ENCODE data around the gene AFP. TPM values are rescaled to one million over a fixed set of nuclear protein-coding genes. Genes with fewer than 3 reads are reported as not detected.
A peak's percentile ranks its signal among the peaks of the same experiment; 100 is the strongest.

Gene AFP
- total RNA-seq, 1 experiment from 2014 or later, result 4.9 TPM

DNA sequence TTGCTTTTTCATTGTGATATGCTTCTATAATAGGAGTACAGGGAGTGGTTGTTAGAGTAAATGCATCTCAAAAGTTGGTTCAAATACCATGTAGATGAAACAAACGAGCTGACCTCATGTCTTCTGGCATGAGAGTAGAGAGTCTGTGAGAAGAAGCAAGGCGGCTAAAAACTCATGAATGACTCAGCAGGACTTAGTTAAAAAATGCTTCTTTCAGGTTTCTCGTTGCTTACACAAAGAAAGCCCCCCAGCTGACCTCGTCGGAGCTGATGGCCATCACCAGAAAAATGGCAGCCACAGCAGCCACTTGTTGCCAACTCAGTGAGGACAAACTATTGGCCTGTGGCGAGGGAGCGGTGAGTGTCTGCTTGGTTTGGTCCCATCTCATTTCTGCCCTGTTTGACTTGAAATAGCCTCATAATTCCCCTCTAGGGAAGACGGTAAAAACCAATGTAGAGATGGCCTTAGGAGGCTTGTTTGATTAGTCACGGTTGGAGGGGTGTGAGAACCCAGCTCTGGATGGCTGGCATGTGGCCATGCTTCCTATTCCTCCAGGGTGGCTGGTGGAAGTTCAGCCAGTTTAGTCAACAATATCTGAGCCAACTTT is 14.5 kb downstream of the AFP start:
- H3K79me2 ChIP-seq (ENCODE audit: insufficient read depth, low read length), result no peaks in the 10 kb centered on the region
- H3K4me2 ChIP-seq (ENCODE audit: insufficient read depth, insufficient read length, low read length), result no peak overlapping the region
- H2AFZ ChIP-seq (ENCODE audit: low read length), result peak overlapping the region; percentile 18
- no peaks in the 10 kb centered on the region for H3K27me3 Mint-ChIP-seq (ENCODE audit: low read depth)
- H3K14ac ChIP-seq (ENCODE audit: insufficient read depth, low read length), result peak overlapping the region; percentile 77; the same call in 1 of the 2 replicates
- no peak overlapping the region for H3K27ac ChIP-seq (ENCODE audit: insufficient read length, low read depth, low read length)
- H3K9me3 ChIP-seq (ENCODE audit: control insufficient read depth, low read depth, low read length), result no peaks in the 10 kb centered on the region
- TF ChIP-seq, protein P1, sequence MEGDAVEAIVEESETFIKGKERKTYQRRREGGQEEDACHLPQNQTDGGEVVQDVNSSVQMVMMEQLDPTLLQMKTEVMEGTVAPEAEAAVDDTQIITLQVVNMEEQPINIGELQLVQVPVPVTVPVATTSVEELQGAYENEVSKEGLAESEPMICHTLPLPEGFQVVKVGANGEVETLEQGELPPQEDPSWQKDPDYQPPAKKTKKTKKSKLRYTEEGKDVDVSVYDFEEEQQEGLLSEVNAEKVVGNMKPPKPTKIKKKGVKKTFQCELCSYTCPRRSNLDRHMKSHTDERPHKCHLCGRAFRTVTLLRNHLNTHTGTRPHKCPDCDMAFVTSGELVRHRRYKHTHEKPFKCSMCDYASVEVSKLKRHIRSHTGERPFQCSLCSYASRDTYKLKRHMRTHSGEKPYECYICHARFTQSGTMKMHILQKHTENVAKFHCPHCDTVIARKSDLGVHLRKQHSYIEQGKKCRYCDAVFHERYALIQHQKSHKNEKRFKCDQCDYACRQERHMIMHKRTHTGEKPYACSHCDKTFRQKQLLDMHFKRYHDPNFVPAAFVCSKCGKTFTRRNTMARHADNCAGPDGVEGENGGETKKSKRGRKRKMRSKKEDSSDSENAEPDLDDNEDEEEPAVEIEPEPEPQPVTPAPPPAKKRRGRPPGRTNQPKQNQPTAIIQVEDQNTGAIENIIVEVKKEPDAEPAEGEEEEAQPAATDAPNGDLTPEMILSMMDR (conservative IDR thresholded peaks at IDR 0.05), result no peak
- H3K27ac Mint-ChIP-seq, result peak overlapping the region; percentile 76 to 96 (median 77)
- H3K9ac ChIP-seq (ENCODE audit: extremely low read depth, insufficient read length, low read length), result no peak overlapping the region
- no peak overlapping the region for H2BK5ac ChIP-seq (ENCODE audit: insufficient read length, low read length)
- no peak overlapping the region for H3K4ac ChIP-seq (ENCODE audit: low read depth, low read length)
- no peak overlapping the region for H2BK20ac ChIP-seq (ENCODE audit: low read depth, low read length, poor library complexity, severe bottlenecking)
- peak overlapping the region; percentile 74 for H3K56ac ChIP-seq (ENCODE audit: insufficient read length, low read depth, low read length)
- no CpG with 5 or more reads among the region's 9 CpGs for WGBS (ENCODE audit: extremely low coverage, insufficient read length, low lambda C conversion rate)
- no peaks in the 10 kb centered on the region for H3K27me3 ChIP-seq (ENCODE audit: insufficient read depth, low read length)
- peaks cover 3% of the 10 kb centered on the region for H3K23me2 ChIP-seq (ENCODE audit: insufficient read length, low read depth, low read length, poor library complexity, severe bottlenecking)
- no peak overlapping the region for H2BK12ac ChIP-seq (ENCODE audit: insufficient read length, low read depth, low read length)
- H3K23ac ChIP-seq (ENCODE audit: insufficient read length, low read depth, low read length), result no peak overlapping the region
- no peaks in the 10 kb centered on the region for H3K79me1 ChIP-seq (ENCODE audit: insufficient read depth, low read depth, low read length, poor library complexity, severe bottlenecking)
- no peaks in the 10 kb centered on the region for H3K36me3 Mint-ChIP-seq (ENCODE audit: insufficient read depth in 1 of 3, low read depth in 3 of 3)
- peaks cover 15% of the 10 kb centered on the region; the same call in 1 of the 2 replicates for H3K4me1 ChIP-seq (ENCODE audit: insufficient read depth, low read length)
- H4K20me1 ChIP-seq (ENCODE audit: control insufficient read depth, insufficient read depth, insufficient read length), result no peaks in the 10 kb centered on the region
- DNase-seq, result peak; percentile 35
- no peak overlapping the region for H4K91ac ChIP-seq (ENCODE audit: insufficient read length, low read depth, low read length)
- H2BK120ac ChIP-seq (ENCODE audit: low read depth, low read length, poor library complexity, severe bottlenecking), result no peak overlapping the region
- no peaks in the 10 kb centered on the region for H3K9me3 Mint-ChIP-seq
- no peak overlapping the region for H4K8ac ChIP-seq (replicated peaks; ENCODE audit: insufficient read length, low read depth, low read length)
- H3K4me1 Mint-ChIP-seq, result peaks cover 51 to 57% of the 10 kb centered on the region in 2 experiments
- peak overlapping the region; percentile 46 to 63; a peak in 4 of 5 replicates for H3K4me3 Mint-ChIP-seq
- peak overlapping the region; percentile 67 for H3K18ac ChIP-seq (ENCODE audit: insufficient read length, low read depth, low read length)
- H4K5ac ChIP-seq (ENCODE audit: insufficient read length, low read depth, low read length), result no peak overlapping the region
- H2BK15ac ChIP-seq (ENCODE audit: low read depth, low read length), result no peak overlapping the region
- H2AK5ac ChIP-seq (ENCODE audit: insufficient read length, low read length), result no peak overlapping the region
- H3T11ph ChIP-seq (ENCODE audit: low read length), result no peak overlapping the region
